Spleen (tissue), 7 donors: ENCODE data around the gene OGDH.

Experiments used
- CTCF ChIP-seq, 11 experiments: fragments of 200-600 bp in 7 of 11; fragments of 450-650 bp in 4 of 11; sonication (generic) in 4 of 11; IDR thresholded peaks in 8 of 11; conservative IDR thresholded peaks in 3 of 11; 1 replicate in 7 of 11; 2 replicates in 4 of 11; pipeline versions ENCODE4 v1.4.0 to v1.8.0; 2016 to 2021; ENCODE audit warnings: antibody characterized with exemption in 11 of 11, inconsistent platforms in 4 of 11, mild to moderate bottlenecking in 1 of 11
- POLR2AphosphoS5 ChIP-seq, 3 donors: sonication (generic); formaldehyde crosslinking; IDR thresholded peaks; one replicate each; pipeline ENCODE4 v1.5.1; 2017; ENCODE audit warnings: antibody characterized with exemption in 3 of 3
- donor health status: DM: no; HTN: no; CAD: no; lungs with moderate emphysema.
- donor health status: DM: no; HTN: no; CAD: no.
- donor health status: DM: no; HTN: no; CAD: no.

GRCh38 chr7:44564606-44565005 lies 41.8 kb upstream of the OGDH start:
- TF ChIP-seq CTCF (IDR thresholded peaks at IDR 0.05 in 8 of 11, conservative IDR thresholded peaks at IDR 0.05 in 3 of 11) (no peak), POLR2AphosphoS5 (IDR thresholded peaks at IDR 0.05) (no peak)
